Ramos (cell line): ENCODE results near the gene RRAGD.
"Not testable (repeated sequence)": the region's sequence is repeated elsewhere in the genome, so short reads cannot be mapped to it uniquely, and the experiment has no call there.

ENCODE experiments used
- in situ Hi-C: fragments of 300-500 bp; cut with MboI; formaldehyde crosslinking; loops from one replicate; pipeline ENCODE4 v1.14.3; 2022; ENCODE audit warnings: low sequenced_read_pairs; ENCODE audit not compliant: unreplicated experiment

The RRAGD gene

DNA sequence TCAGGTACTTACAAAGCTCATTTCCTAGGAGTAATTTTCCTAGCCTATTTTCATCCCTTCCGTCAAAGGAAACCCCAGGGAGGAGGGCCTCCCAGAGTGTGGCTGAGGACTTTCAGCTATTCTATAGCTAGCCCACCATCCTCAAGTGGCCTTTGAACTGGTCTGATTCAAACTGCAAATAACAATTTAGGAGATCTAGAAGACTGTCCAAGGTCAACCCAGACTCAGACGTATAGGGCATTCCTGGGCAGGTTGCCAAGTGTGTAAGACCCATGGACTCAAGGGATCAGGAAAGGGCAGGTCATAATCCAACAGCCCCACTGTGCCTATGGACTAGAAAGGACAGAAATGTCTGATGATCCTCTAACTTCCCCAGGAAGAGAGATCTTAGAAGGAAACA is 2.1 kb upstream of the RRAGD start:
- in situ Hi-C loops: no loop called here

GRCh38 chr6:89413006-89413400 is 930 bp upstream of the RRAGD start:
- in situ Hi-C loops: no loop called here

- in situ Hi-C loops: no loop called here
These were observed 665 bp downstream of the RRAGD start for GRCh38 chr6:89411145-89412070.

DNA sequence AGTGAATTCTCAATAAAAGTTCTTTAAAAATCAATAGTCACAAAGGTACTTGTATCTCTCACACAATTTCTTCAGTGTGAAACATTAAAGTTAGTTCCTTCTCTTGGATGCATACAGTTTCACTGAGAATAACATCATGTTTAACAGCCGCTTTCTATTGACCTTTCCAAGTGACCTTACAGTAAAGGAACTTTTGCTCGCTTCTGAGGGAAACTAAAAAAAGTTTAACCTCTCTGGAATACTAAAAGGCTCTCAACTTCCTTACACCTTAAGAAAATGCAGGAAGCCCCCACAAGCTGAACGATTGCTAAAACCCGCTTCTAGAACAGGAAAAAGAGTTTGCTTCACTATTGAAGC is 1.3 kb downstream of the RRAGD start:
- in situ Hi-C loops: no loop called here

GRCh38 chr6:89410231-89410761 is 1.8 kb downstream of the RRAGD start:
- in situ Hi-C loops: no loop called here

DNA sequence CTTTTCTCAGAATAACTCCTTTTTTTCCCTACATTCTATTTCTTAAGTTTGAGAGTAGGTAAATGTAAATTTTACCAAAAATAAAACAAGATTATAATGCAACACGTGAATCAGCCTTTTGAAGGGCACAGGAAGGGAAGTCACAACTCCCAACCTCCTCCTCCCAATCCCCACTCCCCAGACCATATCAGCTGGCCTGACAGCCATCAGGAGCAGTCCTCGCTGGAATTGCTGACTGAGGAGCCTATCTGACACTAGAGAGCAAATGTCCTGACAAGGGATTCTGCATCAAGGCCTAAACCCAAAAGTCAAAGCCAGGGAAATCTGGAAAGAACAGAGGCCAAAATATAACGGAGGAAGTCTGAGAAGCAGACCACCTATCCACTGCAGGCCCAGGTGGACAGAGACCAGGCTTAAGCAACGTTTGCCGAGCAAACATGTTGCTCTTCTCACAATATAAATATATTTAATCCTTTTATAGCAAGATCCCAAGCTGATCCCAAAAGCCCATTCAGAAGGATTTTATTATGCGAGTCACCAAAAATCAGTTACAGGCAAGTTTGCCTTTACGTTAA is 2.5 kb downstream of the RRAGD start:
- in situ Hi-C loops: no loop called here

- in situ Hi-C loops: no loop called here
These were observed 5.9 kb downstream of the RRAGD start for GRCh38 chr6:89406141-89406540.

DNA sequence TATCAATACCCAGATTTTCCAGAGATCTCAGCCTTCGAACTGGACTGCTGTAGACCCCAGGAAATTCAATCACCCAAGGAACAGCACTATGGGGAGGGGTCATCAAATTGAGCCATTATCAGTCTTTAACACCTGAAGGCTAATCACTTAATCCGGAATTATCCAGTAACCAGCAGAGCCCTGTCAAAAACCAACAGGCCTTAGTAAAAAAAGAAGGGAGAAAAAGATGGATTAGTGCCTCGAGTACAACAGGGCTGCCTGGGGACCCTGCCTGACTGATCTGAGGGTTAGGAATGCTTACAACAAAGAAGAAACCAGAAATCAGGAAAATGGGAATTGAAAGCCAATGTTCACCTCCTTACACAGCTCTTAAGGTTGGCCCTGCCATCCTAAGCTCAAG is 7.6 kb downstream of the RRAGD start:
- in situ Hi-C loops: no loop called here

DNA sequence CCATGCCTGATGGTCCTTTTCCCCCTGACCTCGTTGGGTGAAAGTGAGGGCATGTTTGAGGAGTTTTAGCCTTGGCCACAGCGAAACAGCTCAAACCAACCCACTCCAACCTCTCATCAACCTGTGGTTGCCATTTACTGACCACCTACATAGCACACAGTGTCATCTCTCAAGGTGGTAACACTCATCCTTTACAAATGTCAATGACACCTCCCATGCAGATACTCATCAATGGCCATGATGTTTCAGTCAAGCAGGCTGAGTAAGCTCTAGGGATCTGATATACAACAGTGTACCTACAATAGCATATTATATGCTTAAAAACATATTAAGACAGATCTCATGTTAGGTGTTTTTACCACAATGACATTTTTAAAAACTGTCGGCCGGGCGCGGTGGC is 9.3 kb downstream of the RRAGD start:
- in situ Hi-C loops: no loop called here

DNA sequence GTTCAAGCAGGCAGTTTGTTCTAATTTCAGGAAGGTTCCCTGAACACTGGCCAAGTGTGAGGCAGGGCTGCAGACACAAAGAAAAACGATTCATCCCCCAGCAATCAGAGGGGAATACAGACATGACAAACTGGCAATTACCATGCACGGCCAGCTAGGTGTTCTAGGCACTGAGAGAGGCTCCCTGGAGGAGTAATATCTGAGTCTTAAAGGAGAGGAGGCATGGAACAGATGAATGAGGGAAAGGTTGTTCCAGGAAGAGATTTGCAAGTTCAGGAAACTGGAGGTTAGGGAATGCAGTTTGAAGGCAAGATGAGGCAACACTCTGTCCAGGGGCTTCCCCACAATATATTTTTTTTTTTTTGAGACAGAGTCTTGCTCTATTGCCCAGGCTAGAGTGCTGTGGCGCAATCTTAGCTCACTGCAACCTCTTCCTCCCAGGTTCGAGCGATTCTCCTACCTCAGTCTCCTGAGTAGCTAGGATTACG is 11.1 kb downstream of the RRAGD start:
- in situ Hi-C loops: no loop called here

DNA sequence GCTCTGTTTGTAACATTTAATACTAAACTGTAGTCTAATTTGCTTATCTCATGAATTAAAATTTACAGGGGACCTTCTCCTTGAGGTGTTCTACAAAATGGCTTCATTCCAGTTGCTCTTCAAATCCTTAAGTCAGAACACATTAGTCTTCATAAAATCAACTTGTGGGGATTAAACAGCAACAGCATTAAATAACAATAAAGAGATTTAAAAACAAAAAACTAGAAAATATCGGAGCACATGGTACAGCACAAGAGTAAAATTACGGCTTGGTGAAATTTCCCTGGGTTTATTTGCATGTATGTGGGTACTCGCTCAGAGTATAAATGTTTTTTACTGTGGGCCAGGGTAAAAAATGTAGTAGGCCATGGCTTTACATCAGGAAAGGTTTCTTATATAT is 12.0 kb downstream of the RRAGD start:
- in situ Hi-C loops: no loop called here

GRCh38 chr6:89398762-89399525 is 13.1 kb downstream of the RRAGD start:
- in situ Hi-C loops: no loop called here

- in situ Hi-C loops: not testable (repeated sequence)
These were observed 14.2 kb downstream of the RRAGD start for GRCh38 chr6:89397884-89398283.

DNA sequence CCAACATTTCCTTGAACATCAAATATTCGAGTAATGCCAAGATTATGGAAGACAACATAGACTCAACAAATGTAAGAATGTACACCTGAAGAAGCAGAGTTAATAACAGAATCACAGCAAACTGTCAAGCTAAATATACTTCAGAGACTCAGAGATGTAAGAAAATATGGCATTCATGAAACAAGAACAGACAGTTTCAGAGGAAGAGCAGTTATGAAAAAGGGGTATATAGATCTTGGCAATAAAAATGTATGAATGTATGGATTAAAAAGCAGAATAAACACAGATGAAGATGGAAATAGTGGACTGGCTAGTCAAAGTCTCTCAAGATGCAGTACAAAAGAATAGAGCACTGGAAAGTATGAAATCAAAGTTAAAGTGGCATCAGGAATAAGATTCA is 18.4 kb downstream of the RRAGD start:
- in situ Hi-C loops: no loop called here

- in situ Hi-C loops: no loop called here
These were observed 19.2 kb downstream of the RRAGD start for GRCh38 chr6:89392823-89393222.

- in situ Hi-C loops: no loop called here
These were observed 23.2 kb downstream of the RRAGD start for GRCh38 chr6:89388846-89389245.

GRCh38 chr6:89387516-89388201 is 24.4 kb downstream of the RRAGD start:
- in situ Hi-C loops: no loop called here

DNA sequence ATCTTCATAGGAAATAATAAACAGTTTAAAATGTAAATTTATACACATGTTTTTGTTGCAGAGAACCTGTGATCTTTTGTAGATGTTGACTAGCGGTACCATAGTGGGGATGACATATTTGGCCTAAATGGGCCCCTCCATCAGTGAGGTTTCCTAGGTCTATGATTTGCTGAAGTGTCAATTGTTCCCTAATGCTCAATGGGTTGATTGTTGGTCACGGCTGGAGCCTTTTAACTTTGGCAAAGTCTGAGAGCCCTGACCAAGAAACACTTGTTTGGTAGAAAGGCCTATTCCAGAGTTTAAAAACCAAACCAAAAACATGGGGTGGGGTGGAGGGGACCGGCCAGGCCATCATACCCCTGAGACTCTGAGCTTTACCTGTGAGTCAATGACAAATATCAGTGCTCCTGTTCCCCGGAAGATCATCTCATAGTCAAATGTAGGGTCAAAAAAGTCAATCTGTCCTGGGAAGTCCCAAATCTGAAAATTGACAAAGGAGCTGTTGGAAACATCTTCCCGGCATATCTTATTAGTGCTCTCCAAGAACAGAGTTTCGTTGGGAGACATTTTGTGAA is 25.1 kb downstream of the RRAGD start:
- in situ Hi-C loops: no loop called here

- in situ Hi-C loops: no loop called here
These were observed 26.2 kb downstream of the RRAGD start for GRCh38 chr6:89385846-89386245.

- in situ Hi-C loops: no loop called here
These were observed 26.9 kb downstream of the RRAGD start for GRCh38 chr6:89385156-89385667.
